ENCODE data around the gene CLPSL2. TPM values are rescaled to one million over a fixed set of nuclear protein-coding genes. Genes with fewer than 3 reads are reported as not detected.

Gene CLPSL2
- total and polyA plus RNA-seq, 8 donors, result 0.61 to 4.3 (median 2.5) TPM

- H3K9me3 ChIP-seq, result no peaks in the 10 kb centered on the region
- no peak for DNase-seq
- FAIRE-seq, result no peak
- no peak overlapping the region for H3K4me3 ChIP-seq
- no peaks in the 10 kb centered on the region for H3K27me3 ChIP-seq
- H3K36me3 ChIP-seq, result no peaks in the 10 kb centered on the region
- ATAC-seq, result no peak
- intact Hi-C loops (cut with DNase I), result no loop called here
- TF ChIP-seq CTCF (IDR thresholded peaks at IDR 0.05), result no peak
- H3K4me1 ChIP-seq, result peaks cover 0 to 5% (median 0%) of the 10 kb centered on the region in 3 donors
- 34 to 49% methylated on average over 2 of the region's 2 CpGs for WGBS, 2 donors
- no peak overlapping the region for H3K27ac ChIP-seq
Measured at GRCh38 chr6:35784200-35784599, 7.8 kb downstream of the CLPSL2 start.

- 64 to 78% methylated on average over 2 of the region's 2 CpGs for WGBS, 2 donors
- FAIRE-seq (no peak), DNase-seq (no peak), ATAC-seq (no peak)
- Histone ChIP-seq H3K27ac (no peak overlapping the region), H3K27me3 (no peaks in the 10 kb centered on the region), H3K4me3 (no peak overlapping the region), H3K4me1 (peaks cover 0 to 5% (median 0%) of the 10 kb centered on the region in 3 donors), H3K36me3 (no peaks in the 10 kb centered on the region), H3K9me3 (no peaks in the 10 kb centered on the region)
- no peak for TF ChIP-seq CTCF (IDR thresholded peaks at IDR 0.05)
- intact Hi-C loops (cut with DNase I), result no loop called here
Measured at GRCh38 chr6:35786272-35786671, 9.9 kb downstream of the CLPSL2 start.

- no peak for TF ChIP-seq CTCF (IDR thresholded peaks at IDR 0.05)
- ATAC-seq, result peak in 3 of 4 donors; percentile 6 to 24 (median 15)
- intact Hi-C loops (cut with DNase I), result loop anchor here in 1 of 3 donors (1.0 kb wide), 1 partner anchor 11 kb away; no protein-coding TSS in a partner anchor
- 49 to 55% methylated on average over 25 of the region's 25 CpGs for WGBS, 2 donors
- Histone ChIP-seq H3K4me1 (peaks cover 0 to 5% (median 0%) of the 10 kb centered on the region in 3 donors), H3K27ac (peak overlapping the region; percentile 20 to 66 (median 46)), H3K36me3 (no peaks in the 10 kb centered on the region), H3K27me3 (no peaks in the 10 kb centered on the region), H3K9me3 (no peaks in the 10 kb centered on the region), H3K4me3 (peak overlapping the region in 3 of 4 donors; percentile 11 to 30 (median 26))
- FAIRE-seq, result no peak
- DNase-seq, result peak in 5 of 6 donors; percentile 29 to 90 (median 64)
Measured at GRCh38 chr6:35786810-35787209, 10.4 kb downstream of the CLPSL2 start.

- FAIRE-seq (no peak), ATAC-seq (peak; percentile 2 to 54 (median 24)), DNase-seq (peak in 5 of 6 donors; percentile 35 to 90 (median 63))
- Histone ChIP-seq H3K27ac (peak overlapping the region; percentile 20 to 66 (median 46)), H3K4me3 (peak overlapping the region in 3 of 4 donors; percentile 11 to 30 (median 26)), H3K9me3 (no peaks in the 10 kb centered on the region), H3K27me3 (no peaks in the 10 kb centered on the region), H3K36me3 (no peaks in the 10 kb centered on the region), H3K4me1 (peaks cover 0 to 5% (median 0%) of the 10 kb centered on the region in 3 donors)
- no peak for TF ChIP-seq CTCF (IDR thresholded peaks at IDR 0.05)
- 46 to 50% methylated on average over 13 of the region's 13 CpGs for WGBS, 2 donors
- intact Hi-C loops (cut with DNase I), result loop anchor here in 1 of 3 donors (1.0 kb wide), 1 partner anchor 11 kb away; no protein-coding TSS in a partner anchor
Measured at GRCh38 chr6:35787266-35788218, 11.1 kb downstream of the CLPSL2 start.

All from pancreas (tissue), 10 donors.